ENCODE results near the gene SLC17A2. TPM values are rescaled to one million over a fixed set of nuclear protein-coding genes. Genes with fewer than 3 reads are reported as not detected.

SLC17A2 gene
- polyA plus RNA-seq, 3 donors from 2014 or later: not detected

GRCh38 chr6:25925876-25926275 is 4.6 kb downstream of the SLC17A2 start:
- no peaks in the 10 kb centered on the region for H3K9me3 Mint-ChIP-seq

GRCh38 chr6:25922301-25922700 is 8.2 kb downstream of the SLC17A2 start:
- no peak for DNase-seq
- Mint-ChIP-seq H3K4me1 (no peaks in the 10 kb centered on the region), H3K4me3 (no peak overlapping the region), H3K27ac (no peak overlapping the region), H3K9me3 (no peaks in the 10 kb centered on the region), H3K36me3 (no peaks in the 10 kb centered on the region), H3K27me3 (ENCODE audit: low read depth in 3 of 3) (peaks cover 2 to 15% (median 2%) of the 10 kb centered on the region in 3 donors)

More at GRCh38 chr6:25925876-25926275, 4.6 kb downstream of the SLC17A2 start:
- H3K36me3 Mint-ChIP-seq: no peaks in the 10 kb centered on the region
- H3K4me3 Mint-ChIP-seq: no peak overlapping the region
- H3K27me3 Mint-ChIP-seq (ENCODE audit: low read depth in 3 of 3): peaks cover 0 to 9% (median 2%) of the 10 kb centered on the region in 3 donors
- no peaks in the 10 kb centered on the region for H3K4me1 Mint-ChIP-seq
- no peak overlapping the region for H3K27ac Mint-ChIP-seq
- no peak for DNase-seq

- no peaks in the 10 kb centered on the region for H3K36me3 Mint-ChIP-seq
- H3K4me1 Mint-ChIP-seq: no peaks in the 10 kb centered on the region
- no peak overlapping the region for H3K4me3 Mint-ChIP-seq
- DNase-seq: no peak
- no peak overlapping the region for H3K27ac Mint-ChIP-seq
- peaks cover 2 to 15% (median 4%) of the 10 kb centered on the region in 3 donors for H3K27me3 Mint-ChIP-seq (ENCODE audit: low read depth in 3 of 3)
- H3K9me3 Mint-ChIP-seq: no peaks in the 10 kb centered on the region
Measured at GRCh38 chr6:25921525-25922203, 8.8 kb downstream of the SLC17A2 start.

- Mint-ChIP-seq H3K27ac (no peak overlapping the region), H3K4me1 (no peaks in the 10 kb centered on the region), H3K9me3 (no peaks in the 10 kb centered on the region), H3K36me3 (no peaks in the 10 kb centered on the region), H3K27me3 (ENCODE audit: low read depth in 3 of 3) (peaks cover 2 to 14% (median 2%) of the 10 kb centered on the region in 3 donors), H3K4me3 (no peak overlapping the region)
- DNase-seq: no peak
Measured at GRCh38 chr6:25919657-25920056, 10.8 kb downstream of the SLC17A2 start.

- Mint-ChIP-seq H3K36me3 (no peaks in the 10 kb centered on the region), H3K27ac (no peak overlapping the region), H3K9me3 (no peaks in the 10 kb centered on the region), H3K4me1 (no peaks in the 10 kb centered on the region), H3K27me3 (ENCODE audit: low read depth in 3 of 3) (peaks cover 2 to 11% (median 2%) of the 10 kb centered on the region in 3 donors), H3K4me3 (no peak overlapping the region)
- DNase-seq: no peak
Measured at GRCh38 chr6:25918083-25918683, 12.3 kb downstream of the SLC17A2 start.

- DNase-seq: no peak
- Mint-ChIP-seq H3K36me3 (no peaks in the 10 kb centered on the region), H3K27ac (no peak overlapping the region), H3K4me3 (no peak overlapping the region), H3K27me3 (ENCODE audit: low read depth in 3 of 3) (peaks cover 2 to 9% (median 2%) of the 10 kb centered on the region in 3 donors), H3K4me1 (no peaks in the 10 kb centered on the region), H3K9me3 (no peaks in the 10 kb centered on the region)
Measured at GRCh38 chr6:25916789-25917490, 13.6 kb downstream of the SLC17A2 start.

- no peaks in the 10 kb centered on the region for H3K4me1 Mint-ChIP-seq
- no peak overlapping the region for H3K27ac Mint-ChIP-seq
- no peak overlapping the region for H3K4me3 Mint-ChIP-seq
- no peaks in the 10 kb centered on the region for H3K9me3 Mint-ChIP-seq
- H3K27me3 Mint-ChIP-seq (ENCODE audit: low read depth in 3 of 3): peaks cover 2 to 9% (median 2%) of the 10 kb centered on the region in 3 donors
- DNase-seq: no peak
- H3K36me3 Mint-ChIP-seq: no peaks in the 10 kb centered on the region
Measured at GRCh38 chr6:25916330-25916729, 14.2 kb downstream of the SLC17A2 start.

- Mint-ChIP-seq H3K4me1 (no peaks in the 10 kb centered on the region), H3K36me3 (no peaks in the 10 kb centered on the region), H3K27ac (no peak overlapping the region), H3K27me3 (ENCODE audit: low read depth in 3 of 3) (peaks cover 2 to 6% (median 2%) of the 10 kb centered on the region in 3 donors), H3K9me3 (no peaks in the 10 kb centered on the region), H3K4me3 (no peak overlapping the region)
- no peak for DNase-seq
Measured at GRCh38 chr6:25913741-25914140, 16.8 kb downstream of the SLC17A2 start.

- H3K4me3 Mint-ChIP-seq: no peak overlapping the region
Measured at GRCh38 chr6:25911351-25911750, 19.1 kb downstream of the SLC17A2 start.

GRCh38 chr6:25907475-25908014 is 22.9 kb downstream of the SLC17A2 start:
- Mint-ChIP-seq H3K27ac (no peak overlapping the region), H3K4me3 (no peak overlapping the region), H3K9me3 (no peaks in the 10 kb centered on the region), H3K4me1 (no peaks in the 10 kb centered on the region), H3K36me3 (no peaks in the 10 kb centered on the region), H3K27me3 (ENCODE audit: low read depth in 3 of 3) (peaks cover 0 to 8% (median 1%) of the 10 kb centered on the region in 3 donors)
- no peak for DNase-seq

More at GRCh38 chr6:25911351-25911750, 19.1 kb downstream of the SLC17A2 start:
- no peaks in the 10 kb centered on the region for H3K4me1 Mint-ChIP-seq
- H3K27ac Mint-ChIP-seq: no peak overlapping the region
- no peaks in the 10 kb centered on the region for H3K36me3 Mint-ChIP-seq
- no peak for DNase-seq
- no peaks in the 10 kb centered on the region for H3K9me3 Mint-ChIP-seq
- peaks cover 0 to 3% (median 0%) of the 10 kb centered on the region in 3 donors for H3K27me3 Mint-ChIP-seq (ENCODE audit: low read depth in 3 of 3)

GRCh38 chr6:25903467-25904099 is 26.9 kb downstream of the SLC17A2 start:
- Mint-ChIP-seq H3K36me3 (no peaks in the 10 kb centered on the region), H3K27me3 (ENCODE audit: low read depth in 3 of 3) (peaks cover 0 to 10% (median 1%) of the 10 kb centered on the region in 3 donors), H3K4me3 (no peak overlapping the region), H3K4me1 (no peaks in the 10 kb centered on the region), H3K9me3 (no peaks in the 10 kb centered on the region), H3K27ac (no peak overlapping the region)
- no peak for DNase-seq

- Mint-ChIP-seq H3K4me1 (no peaks in the 10 kb centered on the region), H3K36me3 (no peaks in the 10 kb centered on the region), H3K27ac (no peak overlapping the region), H3K4me3 (no peak overlapping the region), H3K9me3 (no peaks in the 10 kb centered on the region), H3K27me3 (ENCODE audit: low read depth in 3 of 3) (peaks cover 0 to 10% (median 2%) of the 10 kb centered on the region in 3 donors)
- no peak for DNase-seq
Measured at GRCh38 chr6:25902071-25902470, 28.4 kb downstream of the SLC17A2 start.

- peaks cover 0 to 12% (median 3%) of the 10 kb centered on the region in 3 donors for H3K27me3 Mint-ChIP-seq (ENCODE audit: low read depth in 3 of 3)
- no peaks in the 10 kb centered on the region for H3K36me3 Mint-ChIP-seq
- H3K4me3 Mint-ChIP-seq: no peak overlapping the region
- no peaks in the 10 kb centered on the region for H3K4me1 Mint-ChIP-seq
- no peaks in the 10 kb centered on the region for H3K9me3 Mint-ChIP-seq
- no peak for DNase-seq
- no peak overlapping the region for H3K27ac Mint-ChIP-seq
Measured at GRCh38 chr6:25900843-25901242, 29.6 kb downstream of the SLC17A2 start.
